ENCODE results near the gene ST6GALNAC6.

ST6GALNAC6 gene

GRCh38 chr9:127899128-127899943, at the start of gene ST6GALNAC6:
Gene ST6GALNAC6, minus strand, starts transcription at chr9:127899603. Its CDS starts 1,622 bp downstream, at chr9:127897981.
- DNase-seq (ENCODE audit: low read depth in 2 of 2): peak; percentile 51 to 54

GRCh38 chr9:127947841-127948710, 48.7 kb upstream of the ST6GALNAC6 start:
- no peak for DNase-seq (ENCODE audit: low read depth in 2 of 2)

GRCh38 chr9:127946728-127947127, 47.3 kb upstream of the ST6GALNAC6 start:
- no peak for DNase-seq (ENCODE audit: low read depth in 2 of 2)

- no peak for DNase-seq (ENCODE audit: low read depth in 2 of 2)
These were observed 46.5 kb upstream of the ST6GALNAC6 start for GRCh38 chr9:127945942-127946341.

GRCh38 chr9:127945338-127945737, 45.9 kb upstream of the ST6GALNAC6 start:
- DNase-seq (ENCODE audit: low read depth in 2 of 2): no peak

GRCh38 chr9:127944586-127945218, 45.3 kb upstream of the ST6GALNAC6 start:
- DNase-seq (ENCODE audit: low read depth in 2 of 2): no peak

- DNase-seq (ENCODE audit: low read depth in 2 of 2): peak in 1 of 2 experiments; percentile 47
These were observed 44.3 kb upstream of the ST6GALNAC6 start for GRCh38 chr9:127943731-127944144.

- no peak for DNase-seq (ENCODE audit: low read depth in 2 of 2)
These were observed 43.7 kb upstream of the ST6GALNAC6 start for GRCh38 chr9:127943011-127943662.

GRCh38 chr9:127942216-127943010, 43.0 kb upstream of the ST6GALNAC6 start:
- no peak for DNase-seq (ENCODE audit: low read depth in 2 of 2)

- DNase-seq (ENCODE audit: low read depth in 2 of 2): no peak
These were observed 42.5 kb upstream of the ST6GALNAC6 start for GRCh38 chr9:127941961-127942215.

GRCh38 chr9:127941062-127941960, 41.9 kb upstream of the ST6GALNAC6 start:
- no peak for DNase-seq (ENCODE audit: low read depth in 2 of 2)

- DNase-seq (ENCODE audit: low read depth in 2 of 2): no peak
These were observed 41.2 kb upstream of the ST6GALNAC6 start for GRCh38 chr9:127940593-127940992.

- no peak for DNase-seq (ENCODE audit: low read depth in 2 of 2)
These were observed 38.9 kb upstream of the ST6GALNAC6 start for GRCh38 chr9:127938298-127938690.

- peak; percentile 64 to 67 for DNase-seq (ENCODE audit: low read depth in 2 of 2)
These were observed 38.2 kb upstream of the ST6GALNAC6 start, which contains the start of gene DPM2 for GRCh38 chr9:127937388-127938297. Gene DPM2, minus strand, starts transcription at chr9:127937854. Its CDS starts 34 bp downstream, at chr9:127937820.

- no peak for DNase-seq (ENCODE audit: low read depth in 2 of 2)
These were observed 37.6 kb upstream of the ST6GALNAC6 start for GRCh38 chr9:127937056-127937387.

- no peak for DNase-seq (ENCODE audit: low read depth in 2 of 2)
These were observed 37.0 kb upstream of the ST6GALNAC6 start for GRCh38 chr9:127936347-127936852.

GRCh38 chr9:127935765-127936221, 36.4 kb upstream of the ST6GALNAC6 start:
- no peak for DNase-seq (ENCODE audit: low read depth in 2 of 2)

- DNase-seq (ENCODE audit: low read depth in 2 of 2): no peak
These were observed 35.6 kb upstream of the ST6GALNAC6 start for GRCh38 chr9:127934986-127935385.

- DNase-seq (ENCODE audit: low read depth in 2 of 2): no peak
These were observed 34.8 kb upstream of the ST6GALNAC6 start for GRCh38 chr9:127934248-127934647.

Data from fibroblast of skin of left quadriceps (primary cell).